Neural cell (in vitro differentiated cells): ENCODE data around the gene TFPI2. TPM values are rescaled to one million over a fixed set of nuclear protein-coding genes. Genes with fewer than 3 reads are reported as not detected.

Source experiments
- H2AFZ ChIP-seq: fragments of 200-600, 300-800 bp; sonication (generic), shearing (Covaris generic); 2 replicates; pipeline ENCODE4 v1.6.0; 2014; ENCODE audit warnings: low read depth, mild to moderate bottlenecking, antibody characterized with exemption, low read length, moderate library complexity
- H3F3A ChIP-seq: fragments of 200-600 bp; shearing (Covaris generic); 2 replicates; pipeline ENCODE4 v1.6.1; 2016; ENCODE audit warnings: mild to moderate bottlenecking, moderate library complexity, mixed read lengths, antibody characterized with exemption, low read length; ENCODE audit not compliant: insufficient read depth, poor library complexity, severe bottlenecking
- H3K27ac ChIP-seq: fragments of 200-600, 300-800 bp; sonication (generic), shearing (Covaris generic); 2 replicates; pipeline ENCODE4 v1.5.1; 2014; ENCODE audit warnings: mild to moderate bottlenecking, low read length, moderate library complexity
- H3K27me3 ChIP-seq: fragments of 300-800, 200-600 bp; sonication (generic), shearing (Covaris generic); 2 replicates; pipeline ENCODE4 v1.6.0; 2014; ENCODE audit warnings: mild to moderate bottlenecking, low read depth, low read length, moderate library complexity; ENCODE audit not compliant: insufficient read depth
- H3K36me3 ChIP-seq: fragments of 300-800, 200-600 bp; sonication (generic), shearing (Covaris generic); 2 replicates; pipeline ENCODE4 v1.5.1; 2014; ENCODE audit warnings: mild to moderate bottlenecking, antibody characterized with exemption, low read length, moderate library complexity; ENCODE audit not compliant: insufficient read depth
- H3K4me2 ChIP-seq: fragments of 300-800, 200-600 bp; sonication (generic), shearing (Covaris generic); 2 replicates; pipeline ENCODE4 v1.6.0; 2014; ENCODE audit warnings: mild to moderate bottlenecking, low read length
- H3K4me3 ChIP-seq: fragments of 300-800, 200-600 bp; sonication (generic), shearing (Covaris generic); 2 replicates; pipeline ENCODE4 v1.5.1; 2014; ENCODE audit warnings: mild to moderate bottlenecking, low read length, moderate library complexity
- H3K79me2 ChIP-seq: fragments of 200-600 bp; shearing (Covaris generic); replicated peaks from 2 replicates; pipeline ENCODE4 v1.6.0; 2014; ENCODE audit warnings: mild to moderate bottlenecking, low read length, moderate library complexity; ENCODE audit not compliant: insufficient read depth
- H3K9ac ChIP-seq: fragments of 300-800, 200-600 bp; sonication (generic), shearing (Covaris generic); 2 replicates; pipeline ENCODE4 v1.6.1; 2016; ENCODE audit warnings: mild to moderate bottlenecking, low read length, mixed read lengths
- H3K9me2 ChIP-seq: fragments of 200-600 bp; shearing (Covaris generic); 2 replicates; pipeline ENCODE4 v1.6.1; 2016; ENCODE audit warnings: mild to moderate bottlenecking, low read length, mixed read lengths; ENCODE audit not compliant: insufficient read depth
- H3K9me3 ChIP-seq: fragments of 200-600, 300-800 bp; sonication (generic), shearing (Covaris generic); 2 replicates; pipeline ENCODE4 v1.6.1; 2016; ENCODE audit warnings: mild to moderate bottlenecking, mixed run types, low read length, moderate library complexity, mixed read lengths
- H4K20me1 ChIP-seq: fragments of 200-600 bp; shearing (Covaris generic); 2 replicates; pipeline ENCODE4 v1.6.1; 2016; ENCODE audit warnings: mild to moderate bottlenecking, mixed run types; ENCODE audit not compliant: insufficient read depth
- CTCF ChIP-seq: fragments of 450-650 bp; IDR thresholded peaks from 2 replicates; pipeline ENCODE4 v1.5.1; 2014; ENCODE audit warnings: antibody characterized with exemption, mild to moderate bottlenecking, moderate library complexity; ENCODE audit not compliant: poor library complexity, severe bottlenecking
- EP300 ChIP-seq: fragments of 450-650 bp; conservative IDR thresholded peaks from 2 replicates; pipeline ENCODE4 v1.6.1; 2014; ENCODE audit warnings: antibody characterized with exemption, mild to moderate bottlenecking, moderate library complexity; ENCODE audit not compliant: poor library complexity, severe bottlenecking
- EZH2 ChIP-seq: fragments of 200-600, 300-800 bp; shearing (Covaris generic), sonication (generic); IDR thresholded peaks from 2 replicates; pipeline ENCODE4 v1.6.1; 2014; ENCODE audit warnings: antibody characterized with exemption, low read length, borderline replicate concordance, mild to moderate bottlenecking; ENCODE audit not compliant: insufficient read depth, poor library complexity, severe bottlenecking
- MXI1 ChIP-seq: fragments of 450-650 bp; conservative IDR thresholded peaks from 2 replicates; pipeline ENCODE4 v1.6.1; 2014; ENCODE audit warnings: antibody characterized with exemption, mild to moderate bottlenecking; ENCODE audit not compliant: poor library complexity, severe bottlenecking
- POLR2AphosphoS5 ChIP-seq: IDR thresholded peaks from 2 replicates; pipeline ENCODE4 v1.6.1; 2012
- RAD21 ChIP-seq: fragments of 450-650 bp; conservative IDR thresholded peaks from 2 replicates; pipeline ENCODE4 v1.6.1; 2014; ENCODE audit warnings: antibody characterized with exemption, mild to moderate bottlenecking, moderate library complexity
- REST ChIP-seq: IDR thresholded peaks from 2 replicates; pipeline ENCODE4 v1.6.1; 2012; ENCODE audit warnings: borderline replicate concordance
- SMC3 ChIP-seq: fragments of 450-650 bp; conservative IDR thresholded peaks from 2 replicates; pipeline ENCODE4 v1.6.1; 2014; ENCODE audit warnings: antibody characterized with exemption, mild to moderate bottlenecking, moderate library complexity; ENCODE audit not compliant: poor library complexity
- TAF1 ChIP-seq: IDR thresholded peaks from 2 replicates; pipeline ENCODE4 v1.6.1; 2012; ENCODE audit warnings: low read depth
- polyA plus RNA-seq: library from polyadenylated mRNA; depleted of rRNA; stranded (reverse); fragments of >200 nt; gene quantifications from 2 replicates; pipeline ENCODE4 v1.2.3, GENCODE V29; 2014

TFPI2 gene
- polyA plus RNA-seq, 1 donor from 2014 or later, result 0.78 TPM

- H3K27me3 ChIP-seq, result peaks cover 4% of the 10 kb centered on the region
- no peak overlapping the region for H2AFZ ChIP-seq
- no peaks in the 10 kb centered on the region for H3F3A ChIP-seq
- no peaks in the 10 kb centered on the region for H3K36me3 ChIP-seq
- no peak overlapping the region for H3K4me2 ChIP-seq
- H3K9me3 ChIP-seq, result no peaks in the 10 kb centered on the region
- TF ChIP-seq RAD21, result no peak
- TF ChIP-seq EP300, result no peak
- TF ChIP-seq EZH2, result no peak
- no peak for TF ChIP-seq REST
- TF ChIP-seq MXI1, result no peak
- no peak for TF ChIP-seq POLR2AphosphoS5
- no peak for TF ChIP-seq TAF1
- no peak for TF ChIP-seq SMC3
- TF ChIP-seq CTCF, result no peak
- no peaks in the 10 kb centered on the region for H3K9me2 ChIP-seq
- no peak overlapping the region for H3K4me3 ChIP-seq
- H3K27ac ChIP-seq, result no peak overlapping the region
- H3K79me2 ChIP-seq, result no peaks in the 10 kb centered on the region
- no peak overlapping the region for H3K9ac ChIP-seq
- no peaks in the 10 kb centered on the region for H4K20me1 ChIP-seq
Observed at GRCh38 chr7:93926800-93927199, 36.2 kb upstream of the TFPI2 start.

GRCh38 chr7:93923942-93924341 is 33.4 kb upstream of the TFPI2 start:
- Histone ChIP-seq H4K20me1 (no peaks in the 10 kb centered on the region), H3K27ac (no peak overlapping the region), H3K27me3 (peaks cover 8% of the 10 kb centered on the region), H3K9ac (no peak overlapping the region), H3K4me3 (no peak overlapping the region), H2AFZ (no peak overlapping the region), H3K9me2 (no peaks in the 10 kb centered on the region), H3K9me3 (no peaks in the 10 kb centered on the region), H3F3A (no peaks in the 10 kb centered on the region), H3K36me3 (no peaks in the 10 kb centered on the region), H3K79me2 (no peaks in the 10 kb centered on the region), H3K4me2 (no peak overlapping the region)
- TF ChIP-seq TAF1 (no peak), EP300 (no peak), RAD21 (no peak), EZH2 (no peak), MXI1 (no peak)

- H3K4me2 ChIP-seq, result no peak overlapping the region
- no peak overlapping the region for H2AFZ ChIP-seq
- no peaks in the 10 kb centered on the region for H3K9me3 ChIP-seq
- no peaks in the 10 kb centered on the region for H3K36me3 ChIP-seq
- no peaks in the 10 kb centered on the region for H3K9me2 ChIP-seq
- H3F3A ChIP-seq, result no peaks in the 10 kb centered on the region
- H3K4me3 ChIP-seq, result no peak overlapping the region
- H3K27me3 ChIP-seq, result peaks cover 8% of the 10 kb centered on the region
- H3K9ac ChIP-seq, result no peak overlapping the region
- H4K20me1 ChIP-seq, result no peaks in the 10 kb centered on the region
- TF ChIP-seq REST, result no peak
- no peak for TF ChIP-seq TAF1
- no peak for TF ChIP-seq CTCF
- no peak for TF ChIP-seq SMC3
- TF ChIP-seq EZH2, result no peak
- no peak for TF ChIP-seq POLR2AphosphoS5
- TF ChIP-seq RAD21, result no peak
- no peak for TF ChIP-seq MXI1
- TF ChIP-seq EP300, result no peak
- H3K79me2 ChIP-seq, result no peaks in the 10 kb centered on the region
- H3K27ac ChIP-seq, result no peak overlapping the region
Observed at GRCh38 chr7:93923296-93923695, 32.7 kb upstream of the TFPI2 start.
